Hematopoietic multipotent progenitor cell treated with erythropoietin and hydrocortisone succinate and interleukin-3 and kit ligand, for 17 days (in vitro differentiated cells): ENCODE data around the gene BIRC7.

Experiments
- DNase-seq: peaks from one replicate; pipeline ENCODE4 v3.0.0-alpha.2; 2015; ENCODE audit warnings: low spot score

Gene BIRC7

DNA sequence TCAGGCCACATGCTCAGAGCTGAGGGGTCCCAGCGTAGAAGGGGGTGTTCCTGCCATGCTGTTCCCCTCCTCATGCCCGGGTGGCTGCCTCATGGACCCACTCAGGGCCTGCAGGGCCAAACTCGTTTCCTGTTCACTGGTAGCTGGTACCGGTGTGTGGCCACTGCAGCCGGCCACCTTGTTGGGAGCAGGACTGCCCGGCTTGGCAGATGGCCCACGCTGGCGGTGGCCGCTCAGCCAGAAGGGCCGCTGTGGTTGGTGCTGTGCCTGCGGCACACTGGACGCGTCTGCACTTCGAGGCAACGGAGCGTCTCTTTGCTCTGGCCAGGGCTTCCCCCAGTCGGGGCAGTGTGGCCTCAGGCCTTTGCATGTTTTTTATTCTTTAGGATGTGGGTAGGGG is 47.2 kb downstream of the BIRC7 start:
- DNase-seq: no peak

GRCh38 chr20:63283397-63284082 is 47.8 kb downstream of the BIRC7 start:
- DNase-seq: no peak

DNA sequence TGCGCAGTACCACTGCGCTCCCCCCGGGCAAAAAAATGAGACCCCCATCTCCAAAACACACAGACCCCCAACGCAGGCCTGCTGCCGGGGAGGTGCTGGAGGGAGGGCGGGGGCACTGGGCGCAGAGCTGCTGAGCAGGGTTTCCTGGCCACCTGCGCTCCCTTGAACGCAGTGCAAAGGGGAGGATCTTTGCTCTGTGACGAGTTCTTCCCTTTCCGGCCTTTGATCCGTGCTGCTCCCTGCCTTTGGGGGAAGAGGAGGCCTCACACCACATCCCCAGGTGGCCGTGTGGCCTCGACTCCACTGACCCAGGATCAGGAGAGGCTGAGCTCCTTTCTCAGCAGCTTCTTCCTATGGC is 48.4 kb downstream of the BIRC7 start:
- DNase-seq: no peak

DNA sequence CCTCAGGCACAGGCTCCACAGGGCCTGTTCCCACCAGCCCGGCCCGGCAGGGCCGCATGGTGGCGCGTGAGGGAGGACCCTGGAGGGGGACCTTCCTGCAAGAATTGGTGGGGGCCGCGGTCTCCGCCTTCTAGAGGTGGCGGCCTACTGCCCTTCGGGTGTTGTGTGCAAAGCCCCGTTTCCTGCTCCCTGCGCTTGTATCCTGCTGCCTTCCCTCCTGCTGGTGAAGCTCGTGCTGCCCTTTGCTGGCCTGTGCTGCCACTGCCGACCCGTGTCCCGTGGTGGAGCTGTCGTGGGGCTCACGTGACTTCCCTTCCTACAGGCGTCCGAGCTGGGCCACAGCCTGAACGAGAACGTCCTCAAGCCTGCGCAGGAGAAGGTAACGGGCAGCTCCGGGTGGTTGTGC is 48.8 kb downstream of the BIRC7 start:
- no peak for DNase-seq

DNA sequence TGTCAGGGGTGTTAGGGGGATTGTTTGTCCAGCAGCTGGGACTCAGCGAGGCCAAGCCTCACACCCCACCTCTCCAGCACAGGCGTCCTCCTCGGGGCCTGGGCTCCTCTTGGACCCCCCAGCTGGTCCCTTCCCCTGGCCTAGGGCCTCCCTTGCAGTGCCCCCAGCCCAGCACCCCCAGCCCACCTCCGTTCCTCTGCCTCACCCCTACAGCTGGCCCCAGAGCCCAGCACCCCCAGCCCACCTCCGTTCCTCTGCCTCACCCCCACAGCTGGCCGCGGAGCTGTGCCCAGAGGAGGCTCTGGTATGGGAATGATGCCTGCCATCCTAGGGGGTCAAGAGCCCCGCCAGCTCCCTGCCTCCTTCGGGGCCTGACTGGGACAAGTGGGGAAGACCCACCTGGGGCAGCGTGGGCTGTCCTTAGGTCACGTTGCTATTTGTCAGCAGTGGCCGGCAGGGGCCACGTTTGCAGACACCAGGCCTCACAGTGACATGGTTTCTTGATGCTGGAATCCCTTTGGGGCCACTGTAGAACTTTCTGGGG is 49.3 kb downstream of the BIRC7 start:
- DNase-seq: no peak

- DNase-seq: no peak
These were observed 50.2 kb downstream of the BIRC7 start for GRCh38 chr20:63285636-63286615.

- DNase-seq: no peak
These were observed 51.3 kb downstream of the BIRC7 start for GRCh38 chr20:63286781-63287696.

DNA sequence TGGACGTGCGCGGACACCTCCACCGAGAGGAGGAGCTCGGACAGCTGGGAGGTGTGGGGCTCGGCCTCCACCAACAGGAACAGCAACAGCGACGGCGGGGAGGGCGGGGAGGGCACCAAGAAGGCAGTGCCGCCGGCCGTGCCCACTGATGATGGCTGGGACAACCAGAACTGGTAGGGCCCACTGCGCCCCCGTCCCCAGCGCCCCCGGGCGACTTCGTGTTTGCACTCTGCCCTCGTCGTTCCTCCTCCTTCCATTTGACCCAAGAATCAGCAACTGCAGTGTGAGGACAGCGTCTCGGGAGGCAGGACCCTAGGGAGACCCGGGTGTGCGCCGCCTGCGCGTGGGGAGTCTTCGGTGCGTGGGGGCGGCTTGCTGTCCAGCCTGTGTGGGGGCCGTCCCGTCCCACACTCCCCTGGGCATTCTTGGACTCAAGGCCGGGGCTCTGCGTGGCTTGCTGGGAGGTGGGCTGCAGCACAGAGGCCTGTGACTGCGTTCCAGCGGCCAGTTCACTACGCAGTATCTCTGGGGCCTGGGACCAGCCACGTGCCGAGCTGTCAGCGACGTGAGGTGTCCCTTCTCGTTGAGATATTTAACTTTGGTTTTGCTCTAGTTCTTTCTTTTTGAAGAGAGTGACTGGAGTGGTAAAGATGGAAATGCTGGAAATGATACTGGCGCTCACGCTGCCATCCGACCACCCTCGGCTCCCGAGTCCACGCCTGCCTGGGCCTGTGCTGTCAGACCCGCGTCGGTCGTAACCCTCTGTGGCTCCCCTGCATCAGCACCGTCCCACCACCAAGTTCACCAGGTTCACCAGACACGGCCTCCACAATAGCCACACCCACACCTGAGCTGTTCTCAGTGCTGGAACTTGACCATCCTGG is 52.2 kb downstream of the BIRC7 start:
- DNase-seq: no peak

DNA sequence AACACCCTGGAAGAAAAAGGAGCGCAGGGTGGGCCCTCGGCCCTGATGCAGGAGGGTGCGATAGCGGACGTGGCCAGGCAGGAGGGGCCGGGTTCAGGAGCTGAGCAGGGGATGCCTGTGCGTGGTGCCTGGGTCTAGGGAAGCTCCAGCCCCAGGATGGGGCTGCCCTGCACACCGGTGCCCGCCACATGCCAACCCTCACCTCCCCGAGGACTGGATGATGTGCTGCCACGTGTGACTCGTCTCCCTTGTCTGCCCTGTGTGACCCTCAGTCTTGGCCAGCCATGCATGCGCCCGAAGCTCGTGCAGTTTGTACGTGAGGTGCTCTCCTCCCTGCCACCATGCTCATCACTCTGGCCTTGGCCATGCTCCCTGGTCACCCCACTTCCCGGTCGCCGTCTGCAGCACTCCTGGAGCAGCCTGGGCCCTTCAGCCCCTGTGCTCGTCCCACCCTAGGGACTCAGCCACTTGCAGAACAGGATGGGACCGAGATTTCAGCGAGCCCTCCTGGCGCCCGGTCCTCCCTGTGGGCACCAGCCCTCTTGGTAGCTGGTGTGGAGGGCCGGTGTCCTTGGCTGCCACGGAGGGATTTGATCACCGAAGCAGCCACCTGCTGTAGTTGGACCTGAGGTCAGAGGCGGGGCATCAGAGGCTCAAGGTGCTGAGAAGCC is 53.0 kb downstream of the BIRC7 start:
- no peak for DNase-seq

DNA sequence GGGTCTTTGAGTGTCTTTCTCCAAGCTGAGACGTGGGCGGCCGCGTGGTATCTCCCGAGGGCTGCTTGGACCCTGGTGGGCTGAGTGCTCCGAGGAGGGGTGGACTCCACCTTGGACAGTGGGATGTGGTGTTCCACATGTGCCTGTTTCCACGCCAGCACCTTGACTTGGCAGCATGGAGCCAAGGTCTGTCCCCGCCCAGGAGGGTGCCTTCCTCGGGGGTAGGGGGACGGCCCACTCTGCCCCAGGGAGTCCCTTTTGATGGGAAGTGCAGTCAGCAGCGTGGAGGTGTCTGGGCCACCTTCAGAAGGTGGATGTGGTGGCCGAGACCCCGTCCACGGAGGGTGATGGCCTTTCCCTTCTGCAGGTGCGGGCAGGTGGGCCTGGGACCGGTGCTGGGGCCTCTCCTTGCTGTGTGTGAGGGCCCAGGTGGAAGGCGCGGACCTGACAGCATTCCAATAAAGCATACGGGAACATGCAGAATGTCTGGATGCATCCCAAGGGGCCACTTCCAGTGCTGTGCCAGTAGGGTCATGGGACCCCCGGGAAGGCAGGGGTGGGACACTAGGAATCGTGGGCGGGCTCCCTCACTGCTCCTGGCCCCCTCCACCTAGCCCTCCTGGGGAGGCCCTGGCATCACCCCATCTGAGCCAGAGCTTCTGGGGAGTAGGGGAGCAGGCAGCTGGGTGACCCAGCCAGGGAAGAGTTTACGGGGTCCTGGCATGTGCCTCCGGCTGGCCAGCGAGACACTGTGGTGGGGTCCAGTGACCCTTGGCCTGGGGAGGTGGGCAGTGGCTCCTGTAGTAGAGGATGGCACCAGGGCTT is 53.8 kb downstream of the BIRC7 start:
- DNase-seq: no peak
